Peyer's patch (tissue), 4 donors: Measurements from ENCODE around the gene LINGO3.

Source experiments
- POLR2A ChIP-seq, 2 donors: fragments of 450-650 bp; IDR thresholded peaks; one replicate each; pipeline ENCODE4 v1.5.1; 2017; ENCODE audit warnings: antibody characterized with exemption in 2 of 2, mild to moderate bottlenecking in 2 of 2, moderate library complexity in 2 of 2
- TF ChIP-seq, protein P1 (sequence below), 6 experiments: fragments of 450-650 bp in 4 of 6; fragments of 200-600 bp in 2 of 6; sonication (generic) in 1 of 6; IDR thresholded peaks; one replicate each; pipeline ENCODE4 v1.5.1; 2017 to 2019; ENCODE audit warnings: antibody characterized with exemption in 6 of 6, mild to moderate bottlenecking in 3 of 6, moderate library complexity in 1 of 6

DNA sequence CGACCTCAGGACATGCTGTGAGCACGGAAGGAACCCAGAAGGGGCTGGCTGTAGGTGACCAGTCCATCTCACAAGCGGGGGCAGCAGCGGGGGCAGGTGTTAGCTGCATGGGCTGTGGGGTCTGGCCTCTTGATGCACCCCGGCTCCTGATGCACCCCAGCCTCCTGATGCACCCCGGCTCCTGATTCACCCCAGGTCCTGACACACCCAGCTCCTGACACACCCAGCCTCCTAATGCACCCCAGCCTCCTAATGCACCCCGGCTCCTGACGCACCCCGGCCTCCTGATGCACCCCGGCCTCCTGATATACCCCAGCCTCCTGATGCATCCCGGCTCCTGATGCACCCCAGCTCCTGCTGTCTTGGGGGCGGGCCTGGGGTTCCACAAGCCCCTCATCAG, 13.0 kb upstream of the LINGO3 start:
- TF ChIP-seq, protein P1, sequence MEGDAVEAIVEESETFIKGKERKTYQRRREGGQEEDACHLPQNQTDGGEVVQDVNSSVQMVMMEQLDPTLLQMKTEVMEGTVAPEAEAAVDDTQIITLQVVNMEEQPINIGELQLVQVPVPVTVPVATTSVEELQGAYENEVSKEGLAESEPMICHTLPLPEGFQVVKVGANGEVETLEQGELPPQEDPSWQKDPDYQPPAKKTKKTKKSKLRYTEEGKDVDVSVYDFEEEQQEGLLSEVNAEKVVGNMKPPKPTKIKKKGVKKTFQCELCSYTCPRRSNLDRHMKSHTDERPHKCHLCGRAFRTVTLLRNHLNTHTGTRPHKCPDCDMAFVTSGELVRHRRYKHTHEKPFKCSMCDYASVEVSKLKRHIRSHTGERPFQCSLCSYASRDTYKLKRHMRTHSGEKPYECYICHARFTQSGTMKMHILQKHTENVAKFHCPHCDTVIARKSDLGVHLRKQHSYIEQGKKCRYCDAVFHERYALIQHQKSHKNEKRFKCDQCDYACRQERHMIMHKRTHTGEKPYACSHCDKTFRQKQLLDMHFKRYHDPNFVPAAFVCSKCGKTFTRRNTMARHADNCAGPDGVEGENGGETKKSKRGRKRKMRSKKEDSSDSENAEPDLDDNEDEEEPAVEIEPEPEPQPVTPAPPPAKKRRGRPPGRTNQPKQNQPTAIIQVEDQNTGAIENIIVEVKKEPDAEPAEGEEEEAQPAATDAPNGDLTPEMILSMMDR (IDR thresholded peaks at IDR 0.05), result no peak
- no peak for TF ChIP-seq POLR2A (IDR thresholded peaks at IDR 0.05)
